ENCODE data around the gene RAD54L. TPM values are rescaled to one million over a fixed set of nuclear protein-coding genes. Genes with fewer than 3 reads are reported as not detected.
A peak's percentile ranks its signal among the peaks of the same experiment; 100 is the strongest.

Gene RAD54L
- total RNA-seq, 4 donors from 2014 or later: 1.2 TPM; not detected in 3

DNA sequence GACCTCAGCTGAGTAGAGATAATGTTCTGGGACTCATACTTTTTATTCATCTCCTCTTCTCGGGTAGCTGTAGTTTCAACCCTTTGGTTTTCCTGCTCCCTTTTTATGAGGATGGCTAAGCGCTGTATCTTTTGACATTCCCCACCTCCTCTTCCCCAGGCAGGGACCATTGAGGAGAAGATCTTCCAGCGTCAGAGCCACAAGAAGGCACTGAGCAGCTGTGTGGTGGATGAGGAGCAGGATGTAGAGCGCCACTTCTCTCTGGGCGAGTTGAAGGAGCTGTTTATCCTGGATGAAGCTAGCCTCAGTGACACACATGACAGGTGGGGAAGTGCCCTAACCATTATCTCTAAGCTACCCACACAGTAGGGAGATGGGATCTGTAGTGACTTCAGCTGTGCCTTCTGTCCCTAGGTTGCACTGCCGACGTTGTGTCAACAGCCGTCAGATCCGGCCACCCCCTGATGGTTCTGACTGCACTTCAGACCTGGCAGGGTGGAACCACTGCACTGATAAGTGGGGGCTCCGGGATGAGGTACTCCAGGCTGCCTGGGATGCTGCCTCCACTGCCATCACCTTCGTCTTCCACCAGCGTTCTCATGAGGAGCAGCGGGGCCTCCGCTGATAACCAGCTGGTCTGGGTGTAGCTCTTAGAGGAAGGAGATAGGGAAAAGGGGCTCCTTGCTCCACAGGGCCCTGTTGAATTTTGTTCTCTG, 30.3 kb downstream of the RAD54L start:
- intact Hi-C loops (cut with DNase I): no loop called here
- no peaks in the 10 kb centered on the region for H3K27me3 ChIP-seq
- no peaks in the 10 kb centered on the region for H3K9me3 ChIP-seq
- no peak overlapping the region for H3K27ac ChIP-seq (replicated peaks in 1 of 4)
- H3K36me3 ChIP-seq: peaks cover 13 to 56% (median 54%) of the 10 kb centered on the region in 4 donors
- 77% methylated on average over 13 of the region's 14 CpGs for WGBS
- H3K4me1 ChIP-seq: no peaks in the 10 kb centered on the region
- TF ChIP-seq POLR2AphosphoS5 (IDR thresholded peaks at IDR 0.05) (peak in 1 of 2 donors; percentile 25), POLR2A (IDR thresholded peaks at IDR 0.05; ENCODE audit: low read depth) (no peak)
- DNase-seq (ENCODE audit: extremely low spot score): no peak
- no peak overlapping the region for H3K4me3 ChIP-seq

DNA sequence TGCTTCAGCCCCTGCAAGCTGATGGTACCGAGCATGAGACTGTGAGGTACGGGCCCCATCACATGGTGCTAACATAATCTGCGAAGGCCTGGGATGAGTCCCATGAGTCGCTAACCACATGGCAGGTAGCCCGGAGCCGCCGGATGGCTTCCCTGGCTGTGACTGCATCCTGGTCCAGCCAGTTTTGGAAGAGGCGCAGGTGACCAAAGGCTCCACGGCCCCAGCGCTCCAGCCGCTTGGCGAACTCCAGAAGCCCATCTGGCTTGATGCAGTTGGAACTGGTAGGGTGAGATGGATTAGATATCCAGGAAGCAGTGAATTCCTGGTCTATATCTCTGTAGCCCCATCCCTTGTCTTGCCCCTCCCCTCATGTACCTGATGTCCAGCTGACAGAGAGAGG, 31.2 kb downstream of the RAD54L start:
- Histone ChIP-seq H3K27me3 (no peaks in the 10 kb centered on the region), H3K36me3 (peaks cover 13 to 66% (median 60%) of the 10 kb centered on the region in 4 donors), H3K27ac (replicated peaks in 1 of 4) (no peak overlapping the region), H3K4me3 (no peak overlapping the region), H3K4me1 (no peaks in the 10 kb centered on the region), H3K9me3 (no peaks in the 10 kb centered on the region)
- intact Hi-C loops (cut with DNase I): no loop called here
- no peak for DNase-seq (ENCODE audit: extremely low spot score)
- TF ChIP-seq POLR2AphosphoS5 (IDR thresholded peaks at IDR 0.05) (no peak), EP300 (IDR thresholded peaks at IDR 0.05) (no peak), POLR2A (IDR thresholded peaks at IDR 0.05; ENCODE audit: low read depth) (no peak)
- TF ChIP-seq, protein P1, sequence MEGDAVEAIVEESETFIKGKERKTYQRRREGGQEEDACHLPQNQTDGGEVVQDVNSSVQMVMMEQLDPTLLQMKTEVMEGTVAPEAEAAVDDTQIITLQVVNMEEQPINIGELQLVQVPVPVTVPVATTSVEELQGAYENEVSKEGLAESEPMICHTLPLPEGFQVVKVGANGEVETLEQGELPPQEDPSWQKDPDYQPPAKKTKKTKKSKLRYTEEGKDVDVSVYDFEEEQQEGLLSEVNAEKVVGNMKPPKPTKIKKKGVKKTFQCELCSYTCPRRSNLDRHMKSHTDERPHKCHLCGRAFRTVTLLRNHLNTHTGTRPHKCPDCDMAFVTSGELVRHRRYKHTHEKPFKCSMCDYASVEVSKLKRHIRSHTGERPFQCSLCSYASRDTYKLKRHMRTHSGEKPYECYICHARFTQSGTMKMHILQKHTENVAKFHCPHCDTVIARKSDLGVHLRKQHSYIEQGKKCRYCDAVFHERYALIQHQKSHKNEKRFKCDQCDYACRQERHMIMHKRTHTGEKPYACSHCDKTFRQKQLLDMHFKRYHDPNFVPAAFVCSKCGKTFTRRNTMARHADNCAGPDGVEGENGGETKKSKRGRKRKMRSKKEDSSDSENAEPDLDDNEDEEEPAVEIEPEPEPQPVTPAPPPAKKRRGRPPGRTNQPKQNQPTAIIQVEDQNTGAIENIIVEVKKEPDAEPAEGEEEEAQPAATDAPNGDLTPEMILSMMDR (IDR thresholded peaks at IDR 0.05): no peak
- 94% methylated on average over 12 of the region's 12 CpGs for WGBS

DNA sequence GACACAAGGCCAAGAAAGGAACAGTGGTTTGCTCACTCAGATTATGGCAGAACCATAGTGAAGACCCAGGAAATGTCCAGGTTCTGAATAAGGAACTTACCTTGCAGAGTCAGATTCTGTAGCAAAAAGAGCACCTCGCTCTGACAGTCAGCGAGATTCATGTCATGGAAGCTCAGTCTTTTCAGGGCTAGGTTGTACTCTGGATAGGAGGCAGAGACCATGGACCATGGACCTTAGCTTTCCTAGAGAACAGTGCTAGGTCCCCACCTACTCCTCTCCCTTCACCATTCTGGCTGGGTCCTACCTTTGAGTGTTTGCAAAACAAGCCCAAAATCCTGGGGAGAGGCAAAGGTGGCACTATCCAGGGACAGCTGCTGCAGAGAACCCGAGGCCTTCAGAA, 32.5 kb downstream of the RAD54L start:
- no peak for DNase-seq (ENCODE audit: extremely low spot score)
- no peaks in the 10 kb centered on the region for H3K9me3 ChIP-seq
- no peak overlapping the region for H3K4me3 ChIP-seq
- H3K27me3 ChIP-seq: no peaks in the 10 kb centered on the region
- peaks cover 23 to 78% (median 72%) of the 10 kb centered on the region in 4 donors for H3K36me3 ChIP-seq
- no peak for TF ChIP-seq EP300 (IDR thresholded peaks at IDR 0.05)
- TF ChIP-seq POLR2A (IDR thresholded peaks at IDR 0.05; ENCODE audit: low read depth): no peak
- no peak for TF ChIP-seq POLR2AphosphoS5 (IDR thresholded peaks at IDR 0.05)
- TF ChIP-seq, protein P1 (IDR thresholded peaks at IDR 0.05): no peak
- H3K4me1 ChIP-seq: no peaks in the 10 kb centered on the region
- WGBS: 88% methylated on average over 3 of the region's 3 CpGs
- intact Hi-C loops (cut with DNase I): no loop called here
- H3K27ac ChIP-seq (replicated peaks in 1 of 4): no peak overlapping the region

DNA sequence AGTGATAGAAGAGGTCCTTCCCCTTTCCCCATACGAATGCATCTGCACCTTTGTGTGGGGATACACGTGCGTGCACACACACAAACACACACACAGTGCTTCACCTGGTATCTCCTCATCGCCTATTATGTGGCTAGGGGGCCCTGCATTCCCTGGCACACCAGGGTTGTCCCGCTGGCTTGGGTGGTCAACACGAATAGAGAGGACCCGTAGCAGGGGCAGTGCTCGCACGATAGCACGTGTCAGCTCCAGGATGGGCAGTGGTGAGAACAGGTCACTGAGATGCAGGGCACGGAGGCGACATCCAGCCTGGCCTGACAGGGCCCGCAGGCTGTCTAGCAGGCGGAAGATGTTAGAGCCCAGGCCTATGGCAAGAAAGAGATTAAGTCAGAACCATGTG, 33.5 kb downstream of the RAD54L start:
- no peak for TF ChIP-seq EP300 (IDR thresholded peaks at IDR 0.05)
- TF ChIP-seq POLR2A (IDR thresholded peaks at IDR 0.05; ENCODE audit: low read depth): no peak
- TF ChIP-seq, protein P1 (IDR thresholded peaks at IDR 0.05): no peak
- no peak for TF ChIP-seq POLR2AphosphoS5 (IDR thresholded peaks at IDR 0.05)
- Histone ChIP-seq H3K36me3 (peaks cover 32 to 88% (median 82%) of the 10 kb centered on the region in 4 donors), H3K4me3 (no peak overlapping the region), H3K9me3 (no peaks in the 10 kb centered on the region), H3K27ac (replicated peaks in 1 of 4) (no peak overlapping the region), H3K27me3 (no peaks in the 10 kb centered on the region), H3K4me1 (no peaks in the 10 kb centered on the region)
- no peak for DNase-seq (ENCODE audit: extremely low spot score)
- WGBS: 95% methylated on average over 13 of the region's 14 CpGs
- intact Hi-C loops (cut with DNase I): no loop called here

DNA sequence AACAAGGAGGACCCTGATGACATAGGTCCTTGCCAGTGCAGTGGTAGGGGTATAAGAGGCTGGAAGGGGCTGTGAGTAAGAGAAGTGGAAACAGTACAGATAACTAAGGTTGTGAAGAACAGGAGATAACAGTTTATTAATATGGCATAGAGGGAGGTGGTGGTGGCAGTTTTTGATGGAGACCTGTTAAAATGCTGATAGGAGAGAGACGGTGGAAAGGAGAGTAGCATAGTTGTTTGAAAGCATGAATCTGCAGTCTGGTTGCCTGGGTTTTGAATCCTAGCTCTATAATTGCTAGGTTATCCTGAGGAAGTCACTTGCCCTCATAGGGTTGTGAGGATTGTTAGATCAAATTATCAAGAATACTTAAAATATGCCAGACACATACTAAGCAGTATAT, 36.5 kb downstream of the RAD54L start:
- Histone ChIP-seq H3K4me3 (no peak overlapping the region), H3K36me3 (peaks cover 30 to 98% (median 89%) of the 10 kb centered on the region in 4 donors)
- 94% methylated on average over 1 of the region's 1 CpG for WGBS

More for the DNA sequence above, 36.5 kb downstream of the RAD54L start:
- no peak for DNase-seq (ENCODE audit: extremely low spot score)
- H3K4me1 ChIP-seq: no peaks in the 10 kb centered on the region
- TF ChIP-seq POLR2AphosphoS5 (IDR thresholded peaks at IDR 0.05): no peak
- no peak for TF ChIP-seq POLR2A (IDR thresholded peaks at IDR 0.05; ENCODE audit: low read depth)
- no peak for TF ChIP-seq EP300 (IDR thresholded peaks at IDR 0.05)
- TF ChIP-seq, protein P1 (IDR thresholded peaks at IDR 0.05): no peak
- H3K27me3 ChIP-seq: no peaks in the 10 kb centered on the region
- H3K9me3 ChIP-seq: no peaks in the 10 kb centered on the region
- H3K27ac ChIP-seq (replicated peaks in 1 of 4): no peak overlapping the region
- intact Hi-C loops (cut with DNase I): no loop called here

All from esophagus muscularis mucosa (tissue), 4 donors.